Epithelial cell of prostate (primary cell): Measurements from ENCODE around the gene CFC1.
"Not testable (repeated sequence)": the region's sequence is repeated elsewhere in the genome, so short reads cannot be mapped to it uniquely, and the experiment has no call there.

Experiments
- DNase-seq: peaks from one replicate; pipeline ENCODE4 v3.0.0-alpha.2; 2011; ENCODE audit warnings: low read depth, low spot score
- H3K27ac ChIP-seq: fragments of 450-650 bp; 2 replicates; pipeline ENCODE4 v1.5.1; 2017; ENCODE audit warnings: mild to moderate bottlenecking

The CFC1 gene

DNA sequence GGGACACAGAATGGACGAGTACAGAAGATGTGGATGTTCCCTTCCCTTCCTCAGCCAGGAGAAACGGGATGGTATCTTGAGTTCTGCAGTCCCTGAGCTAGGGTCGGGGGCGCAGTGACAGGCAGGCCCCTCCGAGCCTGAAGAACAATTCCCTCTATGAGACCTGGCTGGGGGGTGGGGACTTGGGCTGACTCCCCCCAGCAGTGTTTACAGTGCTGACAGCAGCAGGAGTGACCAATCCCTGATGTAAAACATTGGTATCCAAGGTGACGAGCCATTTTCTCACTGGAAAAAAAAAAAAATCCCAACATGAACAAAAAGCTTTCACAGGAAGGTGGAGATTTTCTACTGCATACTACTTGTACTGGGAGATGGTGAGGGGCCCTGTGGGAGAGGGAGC lies at the start of gene CFC1:
Gene CFC1, minus strand, starts transcription at position 183 of the 400 bp plus-strand sequence. CDS start 288 bp downstream, outside the sequence.
- not testable (repeated sequence) for DNase-seq, H3K27ac ChIP-seq

DNA sequence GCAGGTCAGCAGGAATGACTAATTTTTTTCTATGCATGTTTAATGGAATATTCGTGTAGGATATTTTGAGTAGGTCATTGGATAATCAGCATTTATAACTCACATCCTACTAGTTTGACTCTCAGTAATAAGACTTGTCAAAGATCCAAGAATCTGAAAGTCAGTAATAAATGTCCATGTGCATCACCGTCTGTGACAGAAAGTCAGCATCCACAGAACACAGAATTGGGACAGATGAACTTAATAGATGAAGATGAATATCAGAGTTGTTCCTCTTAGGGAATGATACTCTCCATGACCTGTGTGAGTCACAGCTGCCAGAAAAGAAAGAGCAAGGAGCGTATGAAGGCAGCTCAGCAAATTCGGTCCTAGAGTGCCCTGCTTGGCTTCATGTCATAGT lies 42.3 kb upstream of the CFC1 start:
- not testable (repeated sequence) for H3K27ac ChIP-seq, DNase-seq

DNA sequence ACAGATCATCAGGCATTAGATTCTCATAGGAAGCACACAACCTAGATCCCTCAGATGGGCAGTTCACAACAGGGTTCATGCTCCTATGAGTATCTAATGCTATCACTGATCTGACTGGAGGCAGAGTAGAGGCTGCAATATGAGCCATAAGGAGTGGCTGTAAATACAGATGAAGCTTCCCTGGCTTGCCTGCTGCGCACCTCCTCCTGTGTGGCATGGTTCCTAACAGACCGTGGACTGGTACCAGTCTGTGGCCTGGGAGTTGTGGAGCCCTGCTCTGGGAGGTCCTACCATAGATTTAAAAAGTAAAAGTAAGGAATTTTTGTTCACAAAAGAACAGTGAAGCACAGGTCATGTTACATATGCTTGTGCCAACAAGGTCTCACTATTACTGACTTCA lies 39.6 kb upstream of the CFC1 start:
- H3K27ac ChIP-seq: not testable (repeated sequence)

DNA sequence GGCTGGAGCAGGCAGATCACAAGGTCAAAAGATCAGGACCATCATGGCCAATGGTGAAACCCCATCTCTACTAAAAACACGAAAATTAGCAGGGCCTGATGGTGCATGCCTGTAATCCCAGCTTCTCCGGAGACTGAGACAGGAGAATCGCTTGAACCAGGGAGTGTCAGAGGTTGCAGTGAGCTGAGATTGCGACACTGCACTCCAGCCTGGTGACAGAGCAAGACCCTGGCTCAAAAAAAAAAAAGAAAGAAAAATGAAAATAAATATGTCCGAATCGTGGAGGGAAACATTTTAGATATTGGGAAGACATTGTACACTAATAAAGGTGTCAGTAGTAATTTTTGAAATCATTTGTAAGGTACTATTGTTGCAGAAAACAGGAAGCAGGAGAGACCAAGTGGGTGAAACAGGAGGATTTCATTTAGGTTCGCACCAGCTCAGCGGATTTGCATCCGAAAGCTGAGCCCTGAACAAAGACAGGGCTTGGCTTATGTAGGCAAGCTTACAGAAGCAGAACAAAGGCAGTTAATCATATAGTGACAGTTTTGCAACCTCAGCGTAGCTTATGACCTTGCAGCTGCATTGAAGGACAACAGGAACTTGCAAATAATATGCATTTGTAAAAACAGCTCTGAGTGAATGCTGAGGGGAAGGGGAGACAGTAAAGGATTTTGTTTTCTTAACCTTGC lies 29.6 kb upstream of the CFC1 start:
- not testable (repeated sequence) for H3K27ac ChIP-seq, DNase-seq

More for the DNA sequence above, 39.6 kb upstream of the CFC1 start:
- DNase-seq: not testable (repeated sequence)

DNA sequence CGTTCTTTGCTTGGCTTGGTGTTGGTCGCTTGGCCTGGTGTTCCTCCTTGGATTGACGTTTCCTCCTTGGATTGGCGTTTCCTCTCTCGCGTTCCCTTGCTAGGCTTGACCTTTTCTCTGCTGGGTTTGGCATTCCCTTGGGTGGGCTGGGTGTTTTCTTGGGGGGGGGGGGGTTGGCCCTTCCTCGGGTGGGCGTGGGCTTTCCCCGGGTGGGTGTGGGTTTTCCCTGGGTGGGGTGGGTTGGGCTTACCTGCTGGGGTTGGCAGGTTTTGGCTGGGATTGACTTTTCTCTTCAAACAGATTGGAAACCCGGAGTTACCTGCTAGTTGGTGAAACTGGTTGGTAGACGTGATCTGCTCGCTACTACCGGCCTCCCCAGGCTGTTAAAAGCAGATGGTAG lies 11.8 kb upstream of the CFC1 start, which contains the start of gene POTEJ:
Gene POTEJ, plus strand, starts transcription at position 301 of the 400 bp plus-strand sequence. Its CDS starts 93 bp downstream, at position 394.
- not testable (repeated sequence) for H3K27ac ChIP-seq, DNase-seq

DNA sequence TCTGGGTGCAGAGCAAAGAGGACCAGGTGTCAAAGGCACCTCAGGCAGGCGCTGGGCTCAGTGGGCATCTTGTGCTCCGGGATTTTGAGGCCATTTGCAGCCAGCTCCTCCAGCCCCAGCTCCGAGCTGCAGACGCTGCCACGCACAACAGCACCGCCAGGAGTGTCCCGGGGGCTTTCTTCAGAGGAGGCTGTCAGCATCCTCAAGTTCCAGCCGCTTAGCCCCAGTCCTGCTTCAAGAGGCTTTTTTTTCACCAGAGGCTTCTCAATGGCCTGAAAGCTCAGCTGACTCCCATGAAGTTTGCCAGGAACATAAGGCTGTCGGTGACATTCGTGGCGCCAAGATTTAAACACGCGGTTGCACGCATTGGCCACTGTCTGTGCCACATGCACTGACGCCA lies 11.1 kb upstream of the CFC1 start:
- H3K27ac ChIP-seq, DNase-seq: not testable (repeated sequence)

DNA sequence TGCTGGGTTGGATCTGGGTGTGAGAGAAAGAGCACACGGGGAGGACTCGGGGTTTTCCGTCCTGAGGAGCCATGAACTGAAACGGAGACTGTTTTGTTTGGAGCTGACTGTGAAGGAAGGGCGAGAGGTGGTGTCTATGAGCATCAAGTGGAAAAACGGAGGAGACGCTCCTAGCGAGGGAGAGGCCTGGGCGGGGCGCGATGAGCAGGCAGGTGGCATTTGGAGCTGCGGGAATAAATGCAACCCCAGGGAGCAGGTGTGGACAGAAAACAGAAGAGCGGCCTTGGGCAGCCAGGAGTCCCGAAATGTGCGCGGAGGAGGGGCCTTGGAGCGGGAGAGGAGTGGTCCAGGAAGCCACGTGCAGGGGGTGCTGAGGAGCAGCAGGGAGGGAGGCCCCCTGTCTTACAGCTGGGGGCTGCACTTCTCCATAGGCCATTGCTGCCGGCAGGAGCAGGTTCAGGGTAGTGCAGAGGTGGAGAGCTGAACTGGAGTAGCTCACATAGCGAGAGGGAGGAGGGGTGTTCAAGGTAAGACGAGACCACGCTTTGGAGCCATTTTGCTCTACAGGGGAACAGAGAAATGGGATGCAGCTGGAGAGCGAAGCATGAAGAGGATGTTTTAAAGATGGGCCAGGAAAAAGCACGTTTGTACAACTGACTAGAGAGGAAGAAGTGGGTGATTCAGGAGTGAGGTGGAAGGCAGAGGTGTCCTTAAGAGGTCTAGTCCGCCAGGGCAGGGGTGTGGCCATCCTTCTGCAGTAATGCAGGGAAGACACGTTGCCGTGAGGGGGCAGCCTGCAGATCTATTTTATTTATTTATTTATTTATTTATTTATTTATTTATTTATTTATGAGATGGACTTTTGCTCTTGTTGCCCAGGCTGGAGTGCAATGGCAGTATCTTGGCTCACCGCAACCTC lies 9.9 kb upstream of the CFC1 start:
- not testable (repeated sequence) for H3K27ac ChIP-seq, DNase-seq

DNA sequence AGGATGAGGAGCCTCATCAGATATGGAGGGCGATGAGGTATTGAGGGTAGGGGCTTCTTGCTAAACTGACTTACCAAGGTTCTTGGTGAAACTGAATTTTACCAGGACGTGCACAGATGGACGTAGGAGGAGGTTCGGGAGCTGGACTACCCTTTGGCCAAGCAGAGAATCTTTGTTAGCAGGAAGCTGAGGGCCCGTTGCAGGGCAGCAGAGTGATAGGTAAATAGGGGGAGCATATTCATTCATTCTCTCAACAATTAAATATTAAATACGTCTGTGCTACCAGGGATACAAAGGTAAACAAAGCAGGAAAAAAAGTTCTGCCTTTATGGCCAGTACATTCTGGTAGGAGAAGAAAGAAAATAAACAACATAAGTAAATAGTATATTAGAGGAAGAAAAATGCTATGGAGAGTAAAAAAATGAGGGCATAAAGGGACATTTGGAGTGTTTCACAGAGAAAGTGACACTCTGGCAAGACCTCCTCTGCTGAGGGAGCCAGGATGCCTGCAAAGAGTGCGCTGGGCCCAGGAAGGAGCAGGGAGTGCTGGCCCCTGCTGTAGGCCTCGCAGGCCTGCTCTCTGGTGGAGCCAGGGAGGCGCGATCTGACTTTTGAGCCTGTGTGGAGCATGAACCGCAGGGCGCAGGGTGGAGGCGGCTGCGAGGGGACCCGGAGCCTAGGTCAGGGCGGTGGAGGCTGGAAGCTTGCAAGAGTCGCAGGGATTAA lies 9.1 kb upstream of the CFC1 start:
- not testable (repeated sequence) for H3K27ac ChIP-seq, DNase-seq

DNA sequence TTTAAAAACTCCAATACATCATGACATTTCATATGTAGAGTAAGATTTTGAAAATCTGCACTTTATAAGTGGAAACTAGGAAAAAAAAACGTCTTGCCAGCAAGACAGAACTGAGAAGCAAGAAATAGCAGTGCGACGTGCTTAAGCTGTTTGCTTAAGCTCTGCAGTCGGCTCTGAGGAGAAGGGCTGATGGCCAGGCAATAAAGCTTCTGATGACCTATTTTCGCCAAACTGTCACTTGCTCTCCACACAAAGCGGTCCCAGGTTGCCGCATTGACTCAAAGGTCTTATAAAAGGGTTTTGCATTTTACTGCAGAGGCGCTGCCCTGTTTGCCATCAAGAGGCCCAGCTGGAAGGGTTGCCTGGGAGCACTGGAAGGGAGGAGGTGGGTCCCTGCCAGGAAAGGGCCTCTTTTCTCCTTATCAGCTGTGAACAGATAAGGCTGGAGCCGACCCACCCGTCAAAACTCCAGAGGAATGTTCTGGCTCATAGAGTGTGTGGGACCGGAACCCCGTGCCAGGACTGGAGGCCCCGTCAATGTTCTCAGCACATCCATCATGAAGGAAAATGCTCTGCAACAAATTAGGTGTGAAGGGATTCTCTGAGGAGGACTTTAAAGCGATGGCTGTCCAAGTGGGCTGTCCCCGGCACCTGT lies 2.4 kb upstream of the CFC1 start:
- H3K27ac ChIP-seq, DNase-seq: not testable (repeated sequence)

DNA sequence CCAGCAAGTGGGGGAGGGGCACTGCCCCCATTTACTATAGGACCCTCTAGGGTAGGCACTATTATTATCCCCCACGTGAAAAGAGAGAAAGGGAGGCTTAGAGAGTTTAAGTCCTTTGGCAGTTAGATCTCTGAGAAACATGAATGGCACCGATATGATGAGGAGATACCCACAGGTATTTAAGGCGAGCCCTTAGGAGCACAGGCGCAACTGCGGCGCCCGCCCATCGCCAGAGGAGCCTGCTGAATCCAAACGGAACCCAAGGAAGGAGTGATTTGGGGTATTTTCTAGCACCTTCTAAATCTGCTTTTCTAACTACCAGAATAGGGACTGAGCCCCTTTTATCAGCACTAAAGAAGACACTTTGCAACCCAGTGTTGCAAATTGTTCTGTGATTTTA lies 551 bp upstream of the CFC1 start:
- not testable (repeated sequence) for DNase-seq, H3K27ac ChIP-seq

DNA sequence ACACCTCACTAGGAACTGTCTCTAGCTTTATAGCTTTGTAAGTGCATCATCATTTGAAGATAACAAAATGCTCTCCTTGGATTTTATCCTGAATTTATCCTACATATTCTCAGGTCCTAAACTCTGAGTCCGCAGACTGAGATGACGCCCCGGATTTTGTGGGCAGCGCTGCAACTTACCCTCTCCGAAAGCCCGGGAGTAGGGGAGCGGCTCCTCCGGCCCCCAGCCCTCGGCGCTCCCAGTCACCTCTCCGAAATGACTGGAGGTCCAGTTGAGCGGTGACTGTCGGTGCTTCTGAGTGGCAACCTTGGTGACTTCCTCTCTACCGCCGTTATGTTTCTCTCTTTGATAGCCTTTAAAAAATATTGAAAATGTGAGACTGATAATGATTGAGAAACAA lies 912 bp downstream of the CFC1 start:
- not testable (repeated sequence) for DNase-seq, H3K27ac ChIP-seq

DNA sequence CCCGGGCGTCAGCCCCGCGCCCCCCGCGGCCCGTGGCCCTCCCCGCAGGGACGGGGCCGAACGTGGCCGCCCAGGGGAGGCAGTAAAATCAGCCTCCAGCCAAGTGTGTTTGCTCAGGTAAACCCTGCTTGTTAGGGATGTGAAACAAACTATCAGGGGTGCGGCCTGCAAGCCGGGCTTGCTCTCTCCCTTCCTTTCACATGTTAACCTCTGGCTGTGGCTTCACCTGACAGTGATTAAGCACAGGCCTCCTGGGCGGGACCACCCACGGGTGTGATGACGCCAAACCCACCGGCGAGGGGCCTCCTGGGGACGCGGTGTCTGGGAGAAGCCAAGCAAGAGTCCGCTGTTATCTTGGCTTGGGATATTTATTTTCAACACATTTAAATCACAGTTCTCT lies 1.4 kb downstream of the CFC1 start:
- H3K27ac ChIP-seq, DNase-seq: not testable (repeated sequence)

DNA sequence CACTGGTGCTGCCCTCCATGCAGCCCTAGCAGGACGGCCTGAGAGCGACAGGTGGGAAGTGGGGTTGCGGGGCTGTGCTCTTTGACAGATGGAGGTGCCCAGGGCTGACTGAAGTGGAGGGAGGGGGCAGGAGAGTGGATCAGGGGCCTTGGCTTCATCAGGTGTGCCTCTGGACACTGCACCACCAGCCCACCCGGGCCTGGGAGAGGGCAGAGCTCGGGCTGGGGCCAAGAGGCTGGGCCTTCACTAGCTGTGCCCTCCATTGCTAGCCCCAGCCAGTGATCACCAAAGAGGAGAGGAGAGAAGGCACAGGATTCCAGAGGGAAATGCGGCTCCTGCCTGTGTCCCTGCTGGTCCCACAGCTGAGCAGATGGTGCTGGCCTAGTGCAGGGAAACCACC lies 2.6 kb downstream of the CFC1 start:
- H3K27ac ChIP-seq, DNase-seq: not testable (repeated sequence)

DNA sequence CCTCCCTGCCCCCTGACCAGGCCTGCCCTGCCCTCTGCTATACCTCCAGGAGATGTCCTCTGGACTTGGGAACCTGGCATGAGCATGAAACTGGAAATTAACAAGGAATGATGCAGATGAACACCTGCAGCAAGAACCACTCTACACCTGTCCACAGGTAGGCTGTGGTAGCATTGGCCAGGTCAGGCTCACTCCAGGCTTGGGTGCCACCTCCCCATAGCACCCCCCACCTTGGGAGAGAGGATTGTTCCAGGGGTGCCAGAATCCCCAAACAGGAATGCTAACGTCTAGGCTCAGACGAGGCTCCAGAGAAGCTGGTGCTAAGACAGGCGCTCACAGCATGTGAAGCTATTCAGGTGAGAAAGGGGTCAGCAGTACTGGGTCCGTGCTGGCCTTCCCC lies 5.4 kb downstream of the CFC1 start:
- DNase-seq: not testable (repeated sequence)

DNA sequence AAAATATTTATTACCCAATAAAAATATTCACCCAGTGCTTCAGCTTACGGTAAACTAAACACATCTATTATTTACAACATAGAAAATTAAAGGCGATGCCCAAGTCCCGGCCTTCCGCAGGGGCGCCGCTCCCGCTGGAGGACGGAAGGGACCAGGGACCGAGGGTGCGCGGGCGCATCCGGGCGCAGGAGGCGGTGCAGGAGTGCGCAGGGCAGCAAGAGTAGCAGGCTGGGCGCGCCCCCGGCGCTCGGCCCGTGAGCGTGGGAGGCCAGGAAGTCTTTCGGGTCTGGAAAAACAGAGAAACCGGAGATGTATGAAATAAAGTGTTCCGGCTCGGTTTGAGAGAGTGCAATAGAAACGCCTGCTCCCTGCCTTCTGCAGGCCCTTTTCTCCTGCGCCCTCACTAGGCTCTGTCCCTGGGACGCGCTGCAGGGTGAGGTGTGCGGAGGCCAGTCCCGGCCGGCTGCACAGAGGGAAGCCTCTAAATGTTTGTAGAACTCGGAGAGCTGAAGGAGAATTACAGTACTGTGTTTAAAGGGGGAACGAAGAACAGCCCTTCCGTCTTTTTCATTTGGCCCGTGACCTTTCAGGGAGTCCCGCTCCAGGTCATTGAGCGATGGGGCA lies 6.5 kb downstream of the CFC1 start:
- DNase-seq, H3K27ac ChIP-seq: not testable (repeated sequence)

More for the DNA sequence above, 5.4 kb downstream of the CFC1 start:
- H3K27ac ChIP-seq: not testable (repeated sequence)

DNA sequence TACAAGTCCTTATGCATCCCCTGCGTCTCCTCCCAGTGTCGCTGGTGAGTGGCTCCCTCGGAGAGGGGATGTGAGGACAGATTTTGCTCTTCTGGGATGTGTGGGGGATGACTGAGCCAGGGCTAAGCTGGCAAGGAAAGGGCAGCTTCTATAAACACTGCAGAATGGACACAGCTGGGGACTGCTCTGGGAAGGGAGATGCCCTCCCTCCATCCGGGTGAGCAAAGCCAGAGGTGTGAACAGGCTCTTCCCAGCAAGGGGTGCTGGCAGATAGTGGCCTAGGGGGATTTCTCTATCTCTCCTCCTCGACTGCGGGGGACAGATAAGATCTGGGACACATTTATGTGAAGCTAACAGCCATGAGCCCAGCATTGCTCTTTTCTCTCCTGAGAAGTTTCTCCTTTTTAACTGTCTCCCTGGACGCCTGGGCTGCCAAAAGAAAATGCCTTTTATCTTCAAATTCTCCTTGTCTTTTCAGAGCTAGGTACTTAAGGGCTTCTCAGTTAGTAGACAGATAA lies 8.5 kb downstream of the CFC1 start:
- DNase-seq, H3K27ac ChIP-seq: not testable (repeated sequence)

DNA sequence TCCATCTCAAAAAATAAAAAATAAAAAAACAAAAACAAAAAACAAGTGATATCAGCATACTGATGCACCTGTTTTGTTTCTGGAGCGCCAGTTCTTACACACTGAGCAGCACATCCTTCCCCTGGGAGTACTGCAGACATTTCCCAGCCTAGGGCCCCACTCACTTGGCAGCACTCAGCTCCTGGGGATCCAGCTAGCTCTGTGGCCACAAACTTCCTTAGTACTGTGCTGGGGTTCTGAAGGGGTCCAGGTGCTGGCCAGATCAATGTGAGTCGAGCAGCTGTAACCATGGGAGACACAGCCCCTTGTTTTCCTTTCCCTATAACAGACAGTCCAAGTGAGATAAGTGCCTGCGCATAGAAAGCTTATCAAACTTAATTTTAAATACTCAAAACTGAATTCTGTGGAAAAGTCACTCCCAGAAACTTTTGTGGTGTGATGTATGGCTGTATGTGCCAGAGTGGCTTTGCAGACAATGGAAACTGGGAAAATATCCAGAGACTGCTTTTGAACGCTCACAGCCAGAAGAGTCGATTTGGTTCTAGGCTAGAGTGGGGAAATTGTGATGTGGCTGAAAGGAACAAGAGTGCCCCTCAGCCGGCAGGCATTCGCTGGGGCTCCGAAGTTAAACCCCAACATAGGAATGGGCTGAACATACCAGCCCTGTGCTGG lies 9.1 kb downstream of the CFC1 start:
- not testable (repeated sequence) for DNase-seq, H3K27ac ChIP-seq

DNA sequence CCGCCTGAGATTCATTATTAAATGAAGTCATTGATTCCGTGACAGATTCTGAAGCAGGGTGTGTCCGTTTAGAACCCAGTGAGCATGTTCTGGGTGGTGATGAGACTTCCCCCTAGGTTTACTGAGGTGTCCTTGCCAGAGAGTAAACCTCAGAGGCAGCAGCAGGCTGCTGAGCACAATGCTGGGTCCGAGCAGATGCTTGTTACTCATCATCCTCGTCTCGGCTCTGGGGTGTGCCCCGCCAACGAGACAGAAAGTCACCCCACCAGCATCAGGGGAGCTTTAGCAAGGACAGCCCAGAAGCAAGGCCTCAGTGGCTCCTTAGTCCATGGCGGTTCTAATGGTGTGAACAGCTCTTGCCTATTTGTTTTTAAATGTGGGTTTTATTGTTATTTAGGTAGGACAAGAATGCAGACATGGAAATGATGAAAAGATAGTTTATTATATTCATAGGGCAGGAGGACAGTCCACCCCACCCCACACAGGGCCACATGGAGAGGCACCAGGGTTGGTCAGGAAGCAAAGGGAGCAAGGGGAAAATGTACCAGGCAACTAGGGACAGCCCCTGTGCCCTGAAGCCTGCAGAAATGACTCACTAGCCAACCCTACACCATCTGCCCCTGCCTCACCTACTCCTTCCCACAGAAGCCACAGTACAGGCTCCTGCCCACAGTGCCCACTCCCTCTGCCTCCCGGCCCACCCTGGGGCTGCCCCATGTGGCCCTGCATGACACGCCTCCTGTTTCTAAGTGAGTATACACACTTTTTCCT lies 10.5 kb downstream of the CFC1 start:
- not testable (repeated sequence) for H3K27ac ChIP-seq, DNase-seq
